ENCODE measurements around the gene PIK3C2G. TPM values are rescaled to one million over a fixed set of nuclear protein-coding genes. Genes with fewer than 3 reads are reported as not detected.

PIK3C2G gene
- polyA plus RNA-seq, 1 of the 3 experiments (the other 2 are of a cell fraction): 0.02 TPM

- no peak for TF ChIP-seq FOSL2 (IDR thresholded peaks at IDR 0.05; ENCODE audit: borderline replicate concordance, low read depth)
- TF ChIP-seq MXI1 (IDR thresholded peaks at IDR 0.05; ENCODE audit: low read depth, low read length): no peak
Observed at GRCh38 chr12:18304609-18305008, 43.3 kb downstream of the PIK3C2G start (continued).

GRCh38 chr12:18306311-18306710, 45.0 kb downstream of the PIK3C2G start:
- no peaks in the 10 kb centered on the region for H3K79me2 ChIP-seq (ENCODE audit: insufficient read depth)
- DNase-seq: no peak
- H3K4me3 ChIP-seq (ENCODE audit: low read depth in 2 of 2, low read length in 1 of 2): no peak overlapping the region
- H3F3A ChIP-seq (replicated peaks; ENCODE audit: insufficient read depth): no peaks in the 10 kb centered on the region
- H3K4me1 ChIP-seq (ENCODE audit: control insufficient read depth in 1 of 2, insufficient read depth in 2 of 2, low read depth in 1 of 2, low read length in 1 of 2): no peaks in the 10 kb centered on the region
- no peaks in the 10 kb centered on the region for H3K9me3 ChIP-seq
- no peaks in the 10 kb centered on the region for H4K20me1 ChIP-seq (ENCODE audit: insufficient read depth)
- TF ChIP-seq USF2 (IDR thresholded peaks at IDR 0.05; ENCODE audit: borderline replicate concordance, low read depth, low read length) (no peak), RCOR1 (IDR thresholded peaks at IDR 0.05; ENCODE audit: low read length) (no peak), MEF2A (IDR thresholded peaks at IDR 0.05; ENCODE audit: borderline replicate concordance, low read depth) (no peak), IRF3 (IDR thresholded peaks at IDR 0.05; ENCODE audit: low read depth, low read length) (no peak), MXI1 (IDR thresholded peaks at IDR 0.05; ENCODE audit: low read depth, low read length) (no peak), JUND (IDR thresholded peaks at IDR 0.05) (no peak), CTCF (IDR thresholded peaks at IDR 0.05) (no peak), RXRA (IDR thresholded peaks at IDR 0.05; ENCODE audit: borderline replicate concordance, low read depth) (no peak), FOXJ3 (CRISPR knock-in tag; IDR thresholded peaks at IDR 0.05) (no peak), GATA2 (CRISPR knock-in tag; IDR thresholded peaks at IDR 0.05) (no peak), NRF1 (IDR thresholded peaks at IDR 0.05; ENCODE audit: low read depth, low read length) (no peak), SIN3A (IDR thresholded peaks at IDR 0.05; ENCODE audit: borderline replicate concordance, low read depth, low read length) (no peak)
- 0% methylated on average over 1 of the region's 1 CpG for WGBS (ENCODE audit: low lambda C conversion rate)
- H3K36me3 ChIP-seq (replicated peaks in 1 of 2; ENCODE audit: control insufficient read depth in 1 of 2, insufficient read depth in 2 of 2, low read length in 1 of 2): no peaks in the 10 kb centered on the region
- no peaks in the 10 kb centered on the region for H3K9me2 ChIP-seq
- H3K9ac ChIP-seq: no peak overlapping the region
- POLR2A ChIA-PET: no interaction called here
- H3K27me3 ChIP-seq (ENCODE audit: insufficient read depth): no peaks in the 10 kb centered on the region
- no peak overlapping the region for H3K27ac ChIP-seq (ENCODE audit: low read depth in 2 of 2, low read length in 1 of 2)
- no peak overlapping the region for H3K4me2 ChIP-seq
- no peak overlapping the region for H2AFZ ChIP-seq (ENCODE audit: low read depth)
- CTCF ChIA-PET: interaction anchor here (0.9 to 1.2 kb wide), 3 partner anchors 13 to 56 kb away, joined by 3 to 4 read pairs (median 3); no protein-coding TSS in a partner anchor

Data from SK-N-SH (cell line).